ENCODE data around the gene RPS6KB1.
"Not testable (repeated sequence)": the region's sequence is repeated elsewhere in the genome, so short reads cannot be mapped to it uniquely, and the experiment has no call there.

The RPS6KB1 gene

GRCh38 chr17:59870482-59870881, 22.4 kb upstream of the RPS6KB1 start:
- no peak for DNase-seq (ENCODE audit: low read depth, low spot score)

- no peak for DNase-seq (ENCODE audit: low read depth, low spot score)
Measured at GRCh38 chr17:59872351-59872750, 20.6 kb upstream of the RPS6KB1 start.

GRCh38 chr17:59873414-59873813, 19.5 kb upstream of the RPS6KB1 start:
- not testable (repeated sequence) for DNase-seq (ENCODE audit: low read depth, low spot score)

GRCh38 chr17:59874376-59874775, 18.5 kb upstream of the RPS6KB1 start:
- no peak for DNase-seq (ENCODE audit: low read depth, low spot score)

- no peak for DNase-seq (ENCODE audit: low read depth, low spot score)
Measured at GRCh38 chr17:59876107-59876506, 16.8 kb upstream of the RPS6KB1 start.

GRCh38 chr17:59877965-59878364, 15.0 kb upstream of the RPS6KB1 start:
- DNase-seq (ENCODE audit: low read depth, low spot score) = no peak

- DNase-seq (ENCODE audit: low read depth, low spot score) = no peak
Measured at GRCh38 chr17:59878624-59879023, 14.3 kb upstream of the RPS6KB1 start.

GRCh38 chr17:59884861-59885260, 8.1 kb upstream of the RPS6KB1 start:
- DNase-seq (ENCODE audit: low read depth, low spot score) = no peak

- no peak for DNase-seq (ENCODE audit: low read depth, low spot score)
Measured at GRCh38 chr17:59888145-59888750, 4.7 kb upstream of the RPS6KB1 start.

- DNase-seq (ENCODE audit: low read depth, low spot score) = no peak
Measured at GRCh38 chr17:59890720-59891119, 2.2 kb upstream of the RPS6KB1 start.

GRCh38 chr17:59892251-59892923, 534 bp upstream of the RPS6KB1 start:
- no peak for DNase-seq (ENCODE audit: low read depth, low spot score)

- no peak for DNase-seq (ENCODE audit: low read depth, low spot score)
Measured at GRCh38 chr17:59893676-59894100, 767 bp downstream of the RPS6KB1 start.

GRCh38 chr17:59897090-59897489, 4.2 kb downstream of the RPS6KB1 start:
- DNase-seq (ENCODE audit: low read depth, low spot score) = no peak

- DNase-seq (ENCODE audit: low read depth, low spot score) = no peak
Measured at GRCh38 chr17:59899099-59899498, 6.2 kb downstream of the RPS6KB1 start.

- DNase-seq (ENCODE audit: low read depth, low spot score) = no peak
Measured at GRCh38 chr17:59901604-59902003, 8.7 kb downstream of the RPS6KB1 start.

GRCh38 chr17:59903455-59903854, 10.5 kb downstream of the RPS6KB1 start:
- DNase-seq (ENCODE audit: low read depth, low spot score) = no peak

- no peak for DNase-seq (ENCODE audit: low read depth, low spot score)
Measured at GRCh38 chr17:59907467-59907866, 14.5 kb downstream of the RPS6KB1 start.

GRCh38 chr17:59914274-59914854, 21.4 kb downstream of the RPS6KB1 start:
- DNase-seq (ENCODE audit: low read depth, low spot score) = no peak

- DNase-seq (ENCODE audit: low read depth, low spot score) = no peak
Measured at GRCh38 chr17:59916446-59916845, 23.5 kb downstream of the RPS6KB1 start.

- DNase-seq (ENCODE audit: low read depth, low spot score) = not testable (repeated sequence)
Measured at GRCh38 chr17:59920637-59921036, 27.7 kb downstream of the RPS6KB1 start.

GRCh38 chr17:59930121-59930520, 37.2 kb downstream of the RPS6KB1 start:
- DNase-seq (ENCODE audit: low read depth, low spot score) = not testable (repeated sequence)

GRCh38 chr17:59930768-59931167, 37.8 kb downstream of the RPS6KB1 start:
- not testable (repeated sequence) for DNase-seq (ENCODE audit: low read depth, low spot score)

- DNase-seq (ENCODE audit: low read depth, low spot score) = not testable (repeated sequence)
Measured at GRCh38 chr17:59933317-59933716, 40.4 kb downstream of the RPS6KB1 start.
